MCF 10A (cell line): ENCODE data around the gene RAE1. TPM values are rescaled to one million over a fixed set of nuclear protein-coding genes. Genes with fewer than 3 reads are reported as not detected.

Experiments used
- BruUV-seq: library from RNA; stranded (reverse); fragments of 400-500 nt; replicated peaks from 2 replicates; lab custom pipeline; 2021; lab: Mats Ljungman, UMichigan
- CTCF ChIA-PET: fragments of 300-600 bp; sonication (Branson Sonifier 250); formaldehyde crosslinking; extraction: SDS; loops from one replicate; lab custom pipeline; 2021; ENCODE audit warnings: antibody characterized with exemption, inconsistent platforms; lab: Yijun Ruan, JAX
- POLR2A ChIA-PET: fragments of 300-600, 350-650 bp; sonication (Branson Sonifier 250); formaldehyde crosslinking; extraction: SDS; loops from one replicate; lab custom pipeline; 2020; ENCODE audit warnings: antibody characterized with exemption, inconsistent platforms; lab: Yijun Ruan, JAX
- DNase-seq: peaks from one replicate; pipeline ENCODE4 v3.0.0-alpha.2; 2018; ENCODE audit not compliant: unreplicated experiment
- H3K27ac Mint-ChIP-seq: one replicate; pipeline ENCODE4 v1.8.0; 2022; ENCODE audit warnings: mild to moderate bottlenecking, low read depth, mixed read lengths; ENCODE audit not compliant: unreplicated experiment
- H3K27me3 Mint-ChIP-seq: one replicate; pipeline ENCODE4 v1.8.0; 2022; ENCODE audit warnings: mixed read lengths; ENCODE audit not compliant: insufficient read depth, unreplicated experiment
- H3K36me3 Mint-ChIP-seq: one replicate; pipeline ENCODE4 v1.8.0; 2022; ENCODE audit warnings: mild to moderate bottlenecking, moderate library complexity, mixed read lengths; ENCODE audit not compliant: insufficient read depth, unreplicated experiment
- H3K4me1 Mint-ChIP-seq: one replicate; pipeline ENCODE4 v1.8.0; 2022; ENCODE audit warnings: mixed read lengths; ENCODE audit not compliant: insufficient read depth, unreplicated experiment
- H3K4me3 Mint-ChIP-seq: one replicate; pipeline ENCODE4 v1.8.0; 2022; ENCODE audit warnings: mild to moderate bottlenecking, moderate library complexity, mixed read lengths; ENCODE audit not compliant: unreplicated experiment
- H3K9me3 Mint-ChIP-seq: one replicate; pipeline ENCODE4 v1.8.0; 2022; ENCODE audit warnings: mixed read lengths; ENCODE audit not compliant: unreplicated experiment
- intact Hi-C: fragments of 100-400 bp; cut with micrococcal nuclease; formaldehyde crosslinking; loops from 2 replicates; pipeline ENCODE4 v1.14.1; 2022
- total RNA-seq: library from RNA; stranded (reverse); gene quantifications from 2 replicates; pipeline ENCODE4 v1.2.3, GENCODE V29; 2022
- TF ChIP-seq, protein P1 (sequence below): fragments of 200-600 bp; IDR thresholded peaks from one replicate; pipeline ENCODE4 v1.8.0; 2022; ENCODE audit warnings: antibody characterized with exemption, mild to moderate bottlenecking; ENCODE audit not compliant: unreplicated experiment

RAE1 gene
- total RNA-seq, 1 experiment from 2014 or later: 46.7 TPM

DNA sequence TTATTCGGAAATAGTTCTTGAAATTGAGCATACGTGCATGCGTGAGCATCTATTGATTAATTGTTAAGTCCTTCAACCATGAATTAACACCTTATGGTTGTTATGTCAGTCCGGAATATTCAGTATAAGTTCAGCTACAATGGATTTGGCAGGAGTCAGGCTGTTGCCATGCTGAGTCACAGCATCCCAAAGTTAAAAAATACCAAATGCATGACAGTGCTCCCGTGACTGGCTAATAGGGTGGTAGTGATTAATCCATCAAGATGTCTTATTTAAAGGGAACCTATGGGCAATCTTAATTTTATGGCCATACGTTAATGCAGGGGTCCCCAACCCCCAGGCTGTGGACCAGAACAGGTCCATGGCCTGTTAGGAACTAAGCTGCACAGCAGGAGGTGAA, 10.5 kb downstream of the RAE1 start:
- Mint-ChIP-seq H3K27me3 (no peaks in the 10 kb centered on the region), H3K4me1 (no peaks in the 10 kb centered on the region), H3K9me3 (no peaks in the 10 kb centered on the region), H3K36me3 (peaks cover 48% of the 10 kb centered on the region), H3K27ac (no peak overlapping the region), H3K4me3 (no peak overlapping the region)
- intact Hi-C loops: no loop called here
- no TSS peak for BruUV-seq
- TF ChIP-seq, protein P1, sequence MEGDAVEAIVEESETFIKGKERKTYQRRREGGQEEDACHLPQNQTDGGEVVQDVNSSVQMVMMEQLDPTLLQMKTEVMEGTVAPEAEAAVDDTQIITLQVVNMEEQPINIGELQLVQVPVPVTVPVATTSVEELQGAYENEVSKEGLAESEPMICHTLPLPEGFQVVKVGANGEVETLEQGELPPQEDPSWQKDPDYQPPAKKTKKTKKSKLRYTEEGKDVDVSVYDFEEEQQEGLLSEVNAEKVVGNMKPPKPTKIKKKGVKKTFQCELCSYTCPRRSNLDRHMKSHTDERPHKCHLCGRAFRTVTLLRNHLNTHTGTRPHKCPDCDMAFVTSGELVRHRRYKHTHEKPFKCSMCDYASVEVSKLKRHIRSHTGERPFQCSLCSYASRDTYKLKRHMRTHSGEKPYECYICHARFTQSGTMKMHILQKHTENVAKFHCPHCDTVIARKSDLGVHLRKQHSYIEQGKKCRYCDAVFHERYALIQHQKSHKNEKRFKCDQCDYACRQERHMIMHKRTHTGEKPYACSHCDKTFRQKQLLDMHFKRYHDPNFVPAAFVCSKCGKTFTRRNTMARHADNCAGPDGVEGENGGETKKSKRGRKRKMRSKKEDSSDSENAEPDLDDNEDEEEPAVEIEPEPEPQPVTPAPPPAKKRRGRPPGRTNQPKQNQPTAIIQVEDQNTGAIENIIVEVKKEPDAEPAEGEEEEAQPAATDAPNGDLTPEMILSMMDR: no peak
- DNase-seq: peak; percentile 60
- ChIA-PET POLR2A (interaction anchor here (0.6 to 2.6 kb wide), 6 partner anchors 9 to 885 kb away, joined by 3 to 18 read pairs (median 4); partner anchors contain the start of gene RAE1), CTCF (interaction anchor here (0.6 to 7.0 kb wide), 10 partner anchors 9 to 981 kb away, joined by 3 to 56 read pairs (median 4); partner anchors contain the start of gene RAE1)

DNA sequence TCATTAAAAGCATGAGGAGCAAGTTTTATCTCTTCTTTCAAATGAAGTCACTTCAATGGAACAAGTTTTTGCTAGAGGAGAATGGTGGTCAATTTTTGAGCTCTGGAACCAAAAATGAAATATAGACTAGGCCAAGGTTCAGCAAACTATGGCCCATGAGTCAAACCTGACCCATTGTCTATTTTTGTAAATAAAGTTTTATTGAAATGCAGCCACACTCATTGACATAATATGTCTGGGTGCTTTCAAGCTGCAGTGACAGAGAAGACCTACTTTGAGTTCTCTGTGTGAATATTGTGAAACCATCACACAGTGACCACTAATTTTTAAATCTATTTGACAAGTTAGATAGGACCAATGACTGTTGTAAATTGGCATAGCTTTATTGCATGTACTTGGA, 13.4 kb downstream of the RAE1 start:
- no peak for DNase-seq
- peaks cover 77% of the 10 kb centered on the region for H3K36me3 Mint-ChIP-seq
- H3K27ac Mint-ChIP-seq: no peak overlapping the region
- no peaks in the 10 kb centered on the region for H3K27me3 Mint-ChIP-seq
- ChIA-PET POLR2A (interaction anchor here (1.4 kb wide), 1 partner anchor 13 kb away, joined by 4 read pairs; no protein-coding TSS in a partner anchor), CTCF (interaction anchor here (1.1 to 7.0 kb wide), 5 partner anchors 10 to 275 kb away, joined by 3 to 56 read pairs (median 6); no protein-coding TSS in a partner anchor)
- no TSS peak for BruUV-seq
- TF ChIP-seq, protein P1: no peak
- H3K4me3 Mint-ChIP-seq: no peak overlapping the region
- H3K9me3 Mint-ChIP-seq: no peaks in the 10 kb centered on the region
- no peaks in the 10 kb centered on the region for H3K4me1 Mint-ChIP-seq
- intact Hi-C loops: no loop called here

DNA sequence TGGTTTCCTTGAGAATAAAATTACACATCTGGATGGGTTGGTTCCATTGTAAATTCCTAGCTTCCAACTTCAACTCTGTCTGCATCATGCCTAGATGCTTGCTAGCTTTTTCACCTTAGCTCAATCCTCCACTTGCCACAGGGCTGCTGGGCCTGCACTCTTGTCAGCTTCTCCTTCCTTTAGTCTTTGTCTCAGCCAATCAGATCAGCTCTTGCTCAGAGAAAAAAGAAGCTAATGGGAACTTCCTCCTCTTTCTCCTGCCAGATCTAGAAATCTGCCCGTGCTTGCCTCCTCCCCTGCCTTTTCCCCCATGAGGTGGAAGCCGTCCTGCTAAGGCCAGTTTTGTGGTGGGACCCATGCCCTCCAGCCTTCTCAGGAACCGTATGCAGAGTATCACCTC, 18.5 kb downstream of the RAE1 start:
- H3K36me3 Mint-ChIP-seq: peaks cover 93% of the 10 kb centered on the region
- no TSS peak for BruUV-seq
- no peak for DNase-seq
- H3K4me1 Mint-ChIP-seq: no peaks in the 10 kb centered on the region
- intact Hi-C loops: no loop called here
- H3K9me3 Mint-ChIP-seq: no peaks in the 10 kb centered on the region
- ChIA-PET POLR2A (no interaction called here), CTCF (interaction anchor here (1.0 to 2.7 kb wide), 4 partner anchors 10 to 279 kb away, joined by 3 to 18 read pairs (median 6); no protein-coding TSS in a partner anchor)
- H3K4me3 Mint-ChIP-seq: no peak overlapping the region
- no peaks in the 10 kb centered on the region for H3K27me3 Mint-ChIP-seq
- TF ChIP-seq, protein P1: no peak
- H3K27ac Mint-ChIP-seq: peak overlapping the region; percentile 67

DNA sequence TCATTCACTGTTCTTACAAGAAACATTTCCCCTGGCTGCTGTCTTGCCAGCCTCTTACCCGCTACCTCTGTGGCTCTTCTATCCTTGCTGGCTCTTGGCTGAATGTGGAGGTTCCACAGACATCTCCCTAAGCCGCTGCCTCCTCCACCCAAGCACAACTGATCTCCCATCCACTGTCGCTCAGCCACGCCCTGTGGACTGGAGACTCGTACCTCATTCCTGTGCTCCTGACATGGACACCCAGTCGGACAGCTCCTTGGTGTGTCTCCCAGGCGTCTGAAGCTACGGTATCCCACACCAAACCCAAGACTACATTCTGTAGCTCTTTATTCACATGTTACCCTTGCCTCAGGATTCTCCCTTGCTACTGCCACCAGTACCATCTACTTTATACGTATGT, 19.3 kb downstream of the RAE1 start:
- intact Hi-C loops: no loop called here
- Mint-ChIP-seq H3K4me1 (no peaks in the 10 kb centered on the region), H3K9me3 (no peaks in the 10 kb centered on the region), H3K4me3 (no peak overlapping the region), H3K27ac (peak overlapping the region; percentile 67), H3K27me3 (no peaks in the 10 kb centered on the region), H3K36me3 (peaks cover 95% of the 10 kb centered on the region)
- no TSS peak for BruUV-seq
- no peak for DNase-seq
- TF ChIP-seq, protein P1: no peak
- ChIA-PET POLR2A (no interaction called here), CTCF (interaction anchor here (0.5 to 2.7 kb wide), 6 partner anchors 9 to 1606 kb away, joined by 3 to 18 read pairs (median 4); no protein-coding TSS in a partner anchor)
